K562 (cell line): ENCODE measurements around the gene ZNF581. TPM values are rescaled to one million over a fixed set of nuclear protein-coding genes. Genes with fewer than 3 reads are reported as not detected.

Source experiments
- CBFA2T2 ChIP-seq: fragments of 450-650 bp; conservative IDR thresholded peaks from 2 replicates; pipeline ENCODE4 v1.6.1; 2017; ENCODE audit warnings: mild to moderate bottlenecking
- CCAR2 ChIP-seq: fragments of 200-400 bp; formaldehyde crosslinking; IDR thresholded peaks from 2 replicates; pipeline ENCODE4 v1.6.1; 2017; ENCODE audit warnings: mild to moderate bottlenecking, low read depth, low read length
- CHD1 ChIP-seq: fragments of 200-600 bp; sonication (generic); IDR thresholded peaks from one replicate; pipeline ENCODE4 v1.6.1; 2012; ENCODE audit warnings: mild to moderate bottlenecking, moderate library complexity, low read length, inconsistent platforms
- COPS2 ChIP-seq: fragments of 450-650 bp; conservative IDR thresholded peaks from 2 replicates; pipeline ENCODE4 v1.6.1; 2016; ENCODE audit warnings: mild to moderate bottlenecking, moderate library complexity
- DPF2 ChIP-seq: fragments of 450-650 bp; IDR thresholded peaks from 2 replicates; pipeline ENCODE4 v1.6.1; 2016
- E2F3 ChIP-seq: fragments of 250-450 bp; sonication (Bioruptor Pico); IDR thresholded peaks from 2 replicates; pipeline ENCODE4 v1.4.0; 2020; ENCODE audit warnings: mild to moderate bottlenecking
- E2F4 ChIP-seq: sonication (generic); formaldehyde crosslinking; IDR thresholded peaks from 2 replicates; pipeline ENCODE4 v1.8.0; 2022; ENCODE audit warnings: mild to moderate bottlenecking, low read depth, missing genetic modification reagents
- EP300 ChIP-seq: IDR thresholded peaks from 2 replicates; pipeline ENCODE4 v1.6.1; 2012; ENCODE audit warnings: low read length, improper control_type of control experiment
- ETS1 ChIP-seq: conservative IDR thresholded peaks from 2 replicates; pipeline ENCODE4 v1.6.1; 2011; ENCODE audit warnings: low read depth, mild to moderate bottlenecking, low read length; ENCODE audit not compliant: control insufficient read depth
- KAT2B ChIP-seq: IDR thresholded peaks from one replicate; pipeline ENCODE4 v1.6.1; 2012; ENCODE audit warnings: low read depth, mild to moderate bottlenecking, control low read depth, inconsistent platforms, low read length, moderate library complexity
- MXD1 ChIP-seq: fragments of 250-450 bp; sonication (Bioruptor Pico); IDR thresholded peaks from 2 replicates; pipeline ENCODE4 v1.8.0; 2021; ENCODE audit warnings: borderline replicate concordance, mild to moderate bottlenecking, moderate library complexity; ENCODE audit not compliant: poor library complexity, severe bottlenecking
- OTX1 ChIP-seq: fragments of 450-650 bp; formaldehyde crosslinking; IDR thresholded peaks from 2 replicates; pipeline ENCODE4 v1.4.0; 2022; ENCODE audit warnings: mild to moderate bottlenecking
- SAP30 ChIP-seq: fragments of 200-600 bp; sonication (generic); IDR thresholded peaks from 2 replicates; pipeline ENCODE4 v1.6.1; 2012; ENCODE audit warnings: borderline replicate concordance, low read depth, mild to moderate bottlenecking, moderate library complexity, low read length, control low read depth, inconsistent platforms; ENCODE audit not compliant: insufficient read depth, poor library complexity, severe bottlenecking
- TRIM25 ChIP-seq: fragments of 450-650 bp; IDR thresholded peaks from 2 replicates; pipeline ENCODE4 v1.7.0; 2016; ENCODE audit warnings: borderline replicate concordance
- TSC22D4 ChIP-seq: fragments of 450-650 bp; IDR thresholded peaks from 2 replicates; pipeline ENCODE4 v1.6.1; 2016; ENCODE audit warnings: missing genetic modification characterization, missing biosample characterization, control low read depth
- VEZF1 ChIP-seq: fragments of 200-800 bp; sonication (Bioruptor generic); IDR thresholded peaks from 2 replicates; pipeline ENCODE4 v1.6.1; 2017; ENCODE audit warnings: missing genetic modification characterization, missing compliant biosample characterization
- ZNF431 ChIP-seq: sonication (generic); formaldehyde crosslinking; IDR thresholded peaks from 2 replicates; pipeline ENCODE4 v1.8.0; 2022; ENCODE audit warnings: mild to moderate bottlenecking, missing genetic modification reagents
- ZNF57 ChIP-seq: fragments of 450-650 bp; formaldehyde crosslinking; IDR thresholded peaks from 2 replicates; pipeline ENCODE4 v1.4.0; 2020; ENCODE audit warnings: mild to moderate bottlenecking, moderate library complexity
- ZNF740 ChIP-seq, 3 experiments: fragments of 200-800 bp in 1 of 3; sonication (Bioruptor generic) in 1 of 3; sonication (generic) in 1 of 3; formaldehyde crosslinking in 1 of 3; IDR thresholded peaks; 2 replicates each; pipeline versions ENCODE4 v1.6.1 to v1.8.0; 2016 to 2022; ENCODE audit warnings: mild to moderate bottlenecking in 2 of 3, missing compliant biosample characterization in 2 of 3, missing genetic modification characterization in 2 of 3, missing genetic modification reagents in 1 of 3
- polyA plus RNA-seq, 8 experiments: library from polyadenylated mRNA; depleted of rRNA in 4 of 8; stranded (reverse) in 5 of 8; unstranded in 3 of 8; fragments of >200 nt; fragmentation: Nextera tagmentation in 2 of 8; fragmentation: Illumina TruSeq in 1 of 8; extraction: Ambion mirVana in 2 of 8; extraction: Trizol in 1 of 8; gene quantifications; 2 replicates each; pipeline versions ENCODE4 v1.2.1 to v1.2.3, GENCODE V29; 2011 to 2014; ENCODE audit warnings: inconsistent platforms in 1 of 8, missing spikeins in 1 of 8
- total RNA-seq, 7 experiments: library from RNA; depleted of rRNA in 6 of 7; stranded (reverse); fragments of >200 nt in 6 of 7; fragmentation: Illumina TruSeq in 2 of 7; extraction: Trizol in 2 of 7; gene quantifications; 2 replicates each; pipeline versions ENCODE4 v1.2.1 to v1.2.3, GENCODE V29; 2011 to 2021; ENCODE audit warnings: low replicate concordance in 1 of 7

Gene ZNF581
- total and polyA plus RNA-seq, 9 of the 15 experiments (the other 6 are each of a cell fraction or from before 2014, with no cell fraction given): 2.4 to 39.4 (median 15.4) TPM

- TF ChIP-seq MXD1 (CRISPR knock-in tag) (no peak), ZNF740 (CRISPR knock-in tag; IDR thresholded peaks at IDR 0.05) (no peak), ZNF740 (tag; IDR thresholded peaks at IDR 0.05) (no peak), CBFA2T2 (no peak), EP300 (no peak), KAT2B (no peak), E2F4 (CRISPR knock-in tag) (peak; percentile 84; the same call in 1 of the 2 replicates), SAP30 (peak; percentile 91), OTX1 (CRISPR knock-in tag) (peak; percentile 69; the same call in 1 of the 2 replicates), CHD1 (peak; percentile 59), COPS2 (no peak), E2F3 (CRISPR knock-in tag) (peak; percentile 97), DPF2 (0 out of 2 replicates have a peak, but pooled peaks have one; percentile 16), TRIM25 (no peak), ZNF431 (no peak), TSC22D4 (tag) (no peak), CCAR2 (no peak), VEZF1 (CRISPR knock-in tag) (peak; percentile 92), ETS1 (peak; percentile 25; the same call in 1 of the 2 replicates), ZNF57 (CRISPR knock-in tag) (no peak)
Measured at GRCh38 chr19:55599842-55600661, 43.4 kb upstream of the ZNF581 start, which contains the start of gene ZNF524 (continued).
